Measurements from ENCODE around the gene CUEDC2.

GRCh38 chr10:102467971-102468438, 35.6 kb upstream of the CUEDC2 start:
- TF ChIP-seq CTCF (IDR thresholded peaks at IDR 0.05) (no peak), ZFX (IDR thresholded peaks at IDR 0.05; ENCODE audit: borderline replicate concordance) (no peak)

All from 22Rv1 (cell line).